Gastrocnemius medialis (tissue), 4 donors: ENCODE data around the gene CUX1. TPM values are rescaled to one million over a fixed set of nuclear protein-coding genes. Genes with fewer than 3 reads are reported as not detected.

Experiments used
- ATAC-seq, 2 donors: fragments of 150-250 bp; one replicate each; pipeline ENCODE4 v1.9.1; 2016
- DNase-seq, 2 donors: peaks; one replicate each; pipeline ENCODE4 v3.0.0-alpha.2; 2019
- H3K27ac ChIP-seq, 4 donors: fragments of 200-600 bp; sonication (generic); 1 replicate in 1 of 4; 2 replicates in 3 of 4; pipeline ENCODE4 v1.5.1; 2016 to 2018; ENCODE audit warnings: mild to moderate bottlenecking in 2 of 4, moderate library complexity in 1 of 4
- H3K27me3 ChIP-seq, 3 donors: fragments of 200-600 bp; sonication (generic) in 2 of 3; 1 replicate in 1 of 3; 2 replicates in 2 of 3; pipeline versions ENCODE4 v1.5.1 to v1.6.0; 2016 to 2019; ENCODE audit warnings: mild to moderate bottlenecking in 1 of 3, moderate library complexity in 1 of 3
- H3K36me3 ChIP-seq, 2 donors: fragments of 200-600 bp; sonication (generic) in 1 of 2; one replicate each; pipeline ENCODE4 v1.5.1; 2017 to 2018
- H3K4me1 ChIP-seq, 2 donors: fragments of 200-600 bp; sonication (generic) in 1 of 2; one replicate each; pipeline ENCODE4 v1.5.1; 2016 to 2017; ENCODE audit warnings: mild to moderate bottlenecking in 2 of 2
- H3K4me3 ChIP-seq, 4 donors: fragments of 200-600 bp; sonication (generic) in 3 of 4; 1 replicate in 1 of 4; 2 replicates in 3 of 4; pipeline ENCODE4 v1.5.1; 2016 to 2019; ENCODE audit warnings: mild to moderate bottlenecking in 2 of 4
- H3K9me3 ChIP-seq, 3 donors: fragments of 200-600 bp; sonication (generic) in 2 of 3; 1 replicate in 1 of 3; 2 replicates in 2 of 3; pipeline ENCODE4 v1.5.1; 2016 to 2019
- POLR2A ChIP-seq, 2 donors: fragments of 450-650 bp; IDR thresholded peaks; one replicate each; pipeline ENCODE4 v1.6.1; 2017; ENCODE audit warnings: antibody characterized with exemption in 2 of 2, mild to moderate bottlenecking in 2 of 2, moderate library complexity in 2 of 2
- in situ Hi-C, 4 donors: fragments of 200-750 bp; cut with MboI; loops; one replicate each; pipeline versions ENCODE4 v1.15.0 to v1.8.0; 2017; ENCODE audit warnings: low sequenced_read_pairs in 4 of 4
- intact Hi-C: fragments of 100-400 bp; cut with DNase I; formaldehyde crosslinking; loops from one replicate; pipeline ENCODE4 v1.15.1; 2023; ENCODE audit warnings: low total_unique reads
- total RNA-seq, 4 donors: library from RNA; depleted of rRNA; stranded (reverse); fragments of >200 nt; gene quantifications; one replicate each; pipeline versions ENCODE4 v1.1.0 to v1.2.3, GENCODE V29; 2016
- TF ChIP-seq, protein P1 (sequence below), 5 experiments: fragments of 450-650 bp in 3 of 5; fragments of 200-600 bp in 2 of 5; sonication (generic) in 2 of 5; IDR thresholded peaks in 4 of 5; conservative IDR thresholded peaks in 1 of 5; 1 replicate in 4 of 5; 2 replicates in 1 of 5; pipeline ENCODE4 v1.5.1; 2016 to 2019; ENCODE audit warnings: antibody characterized with exemption in 5 of 5, mild to moderate bottlenecking in 3 of 5, moderate library complexity in 3 of 5

CUX1 gene
- total RNA-seq, 4 donors from 2014 or later, result 44.1 to 57.9 (median 54.9) TPM

DNA sequence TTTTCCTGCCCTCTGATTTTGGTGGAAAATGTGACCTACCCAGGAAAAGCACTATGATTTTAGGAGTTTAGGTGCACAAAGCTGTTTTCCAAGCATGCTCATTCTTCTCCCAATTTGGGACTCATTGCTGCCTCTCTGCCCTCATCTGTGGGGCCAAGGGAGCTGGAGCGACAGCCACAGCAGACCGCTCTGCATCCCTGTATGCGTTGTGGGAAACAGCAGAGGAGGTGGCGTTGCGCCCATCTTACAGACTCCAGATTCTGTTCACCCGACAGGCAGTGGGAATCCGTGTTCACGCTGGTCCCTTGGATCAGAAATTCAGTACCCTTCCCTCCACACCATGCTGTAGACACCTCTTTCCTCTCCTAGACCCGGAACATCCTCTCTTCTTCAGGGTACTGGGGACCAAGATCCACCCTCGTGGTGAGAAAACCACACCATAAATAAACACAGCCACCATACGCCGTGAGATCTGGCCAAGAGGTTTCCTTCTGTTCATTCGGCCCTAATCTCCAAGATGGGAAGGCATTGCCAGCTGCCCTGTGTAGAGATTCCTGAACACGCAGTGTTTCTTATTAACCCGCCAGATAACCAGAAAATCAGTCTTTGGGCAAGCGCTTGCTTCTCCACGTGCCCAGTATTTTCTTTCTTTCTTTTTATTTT lies 87.9 kb downstream of the CUX1 start:
- intact Hi-C loops, result no loop called here
- TF ChIP-seq POLR2A (IDR thresholded peaks at IDR 0.05), result no peak
- TF ChIP-seq, protein P1, sequence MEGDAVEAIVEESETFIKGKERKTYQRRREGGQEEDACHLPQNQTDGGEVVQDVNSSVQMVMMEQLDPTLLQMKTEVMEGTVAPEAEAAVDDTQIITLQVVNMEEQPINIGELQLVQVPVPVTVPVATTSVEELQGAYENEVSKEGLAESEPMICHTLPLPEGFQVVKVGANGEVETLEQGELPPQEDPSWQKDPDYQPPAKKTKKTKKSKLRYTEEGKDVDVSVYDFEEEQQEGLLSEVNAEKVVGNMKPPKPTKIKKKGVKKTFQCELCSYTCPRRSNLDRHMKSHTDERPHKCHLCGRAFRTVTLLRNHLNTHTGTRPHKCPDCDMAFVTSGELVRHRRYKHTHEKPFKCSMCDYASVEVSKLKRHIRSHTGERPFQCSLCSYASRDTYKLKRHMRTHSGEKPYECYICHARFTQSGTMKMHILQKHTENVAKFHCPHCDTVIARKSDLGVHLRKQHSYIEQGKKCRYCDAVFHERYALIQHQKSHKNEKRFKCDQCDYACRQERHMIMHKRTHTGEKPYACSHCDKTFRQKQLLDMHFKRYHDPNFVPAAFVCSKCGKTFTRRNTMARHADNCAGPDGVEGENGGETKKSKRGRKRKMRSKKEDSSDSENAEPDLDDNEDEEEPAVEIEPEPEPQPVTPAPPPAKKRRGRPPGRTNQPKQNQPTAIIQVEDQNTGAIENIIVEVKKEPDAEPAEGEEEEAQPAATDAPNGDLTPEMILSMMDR (IDR thresholded peaks at IDR 0.05 in 4 of 5, conservative IDR thresholded peaks at IDR 0.05 in 1 of 5), result no peak
- Histone ChIP-seq H3K9me3 (no peaks in the 10 kb centered on the region), H3K4me1 (peaks cover 45 to 46% of the 10 kb centered on the region in 2 donors), H3K27ac (peak overlapping the region; percentile 6 to 42 (median 32)), H3K4me3 (no peak overlapping the region), H3K36me3 (no peaks in the 10 kb centered on the region), H3K27me3 (no peaks in the 10 kb centered on the region)
- DNase-seq (no peak), ATAC-seq (no peak)
- in situ Hi-C loops, result no loop called here

DNA sequence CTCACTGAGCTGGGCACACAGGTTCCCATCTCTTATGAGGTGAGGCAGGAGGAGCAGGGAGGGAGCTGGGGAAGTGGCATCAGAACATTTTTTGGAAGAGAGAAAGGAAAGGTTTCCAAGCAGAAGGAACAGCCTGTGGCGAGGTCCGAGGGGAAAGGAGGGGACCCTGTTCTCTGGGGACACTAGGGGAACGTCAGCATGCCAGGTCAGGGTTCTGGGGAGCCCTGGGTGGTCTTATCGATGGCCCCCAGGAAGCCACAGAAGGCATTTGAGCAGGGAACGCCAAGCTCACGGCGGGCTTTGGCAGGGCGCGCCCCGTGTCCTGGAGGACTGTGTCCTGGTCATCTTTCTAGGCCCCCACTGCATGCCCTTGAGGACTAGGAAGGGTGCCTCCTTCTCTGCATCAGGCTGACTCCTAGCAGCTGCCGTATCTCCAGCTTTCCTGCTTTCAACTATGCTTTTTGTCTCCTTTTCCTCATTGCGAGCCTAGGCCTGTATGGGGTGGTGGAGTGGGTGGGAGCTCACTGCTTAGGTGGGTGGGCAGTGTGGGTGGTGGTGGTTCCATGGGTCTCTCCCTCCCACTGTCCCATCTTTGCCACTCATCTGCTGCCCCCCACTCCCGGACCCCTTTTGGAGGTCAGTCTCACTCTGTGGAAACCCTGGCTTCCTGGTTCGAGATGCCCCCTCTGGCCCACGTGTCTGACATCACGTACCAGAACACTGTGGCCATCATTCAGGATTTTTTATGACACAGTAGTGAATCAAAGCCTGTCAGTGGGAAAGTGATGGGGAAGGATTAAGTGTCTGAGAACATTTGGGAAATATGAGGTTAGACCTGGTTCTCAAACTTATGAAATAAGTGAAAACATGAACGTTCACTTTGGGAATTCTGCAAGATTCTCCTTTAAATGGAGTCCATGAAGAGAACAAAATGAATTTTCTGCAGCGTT lies 89.1 kb downstream of the CUX1 start:
- no peaks in the 10 kb centered on the region for H3K27me3 ChIP-seq
- H3K4me3 ChIP-seq, result no peak overlapping the region
- intact Hi-C loops (no loop called here), in situ Hi-C loops (no loop called here)
- peak overlapping the region; percentile 26 to 50 (median 40) for H3K27ac ChIP-seq
- DNase-seq (no peak), ATAC-seq (no peak)
- no peaks in the 10 kb centered on the region for H3K36me3 ChIP-seq
- H3K4me1 ChIP-seq, result peaks cover 36 to 39% of the 10 kb centered on the region in 2 donors
- no peaks in the 10 kb centered on the region for H3K9me3 ChIP-seq
- no peak for TF ChIP-seq POLR2A (IDR thresholded peaks at IDR 0.05)
- TF ChIP-seq, protein P1 (IDR thresholded peaks at IDR 0.05 in 4 of 5, conservative IDR thresholded peaks at IDR 0.05 in 1 of 5), result no peak

DNA sequence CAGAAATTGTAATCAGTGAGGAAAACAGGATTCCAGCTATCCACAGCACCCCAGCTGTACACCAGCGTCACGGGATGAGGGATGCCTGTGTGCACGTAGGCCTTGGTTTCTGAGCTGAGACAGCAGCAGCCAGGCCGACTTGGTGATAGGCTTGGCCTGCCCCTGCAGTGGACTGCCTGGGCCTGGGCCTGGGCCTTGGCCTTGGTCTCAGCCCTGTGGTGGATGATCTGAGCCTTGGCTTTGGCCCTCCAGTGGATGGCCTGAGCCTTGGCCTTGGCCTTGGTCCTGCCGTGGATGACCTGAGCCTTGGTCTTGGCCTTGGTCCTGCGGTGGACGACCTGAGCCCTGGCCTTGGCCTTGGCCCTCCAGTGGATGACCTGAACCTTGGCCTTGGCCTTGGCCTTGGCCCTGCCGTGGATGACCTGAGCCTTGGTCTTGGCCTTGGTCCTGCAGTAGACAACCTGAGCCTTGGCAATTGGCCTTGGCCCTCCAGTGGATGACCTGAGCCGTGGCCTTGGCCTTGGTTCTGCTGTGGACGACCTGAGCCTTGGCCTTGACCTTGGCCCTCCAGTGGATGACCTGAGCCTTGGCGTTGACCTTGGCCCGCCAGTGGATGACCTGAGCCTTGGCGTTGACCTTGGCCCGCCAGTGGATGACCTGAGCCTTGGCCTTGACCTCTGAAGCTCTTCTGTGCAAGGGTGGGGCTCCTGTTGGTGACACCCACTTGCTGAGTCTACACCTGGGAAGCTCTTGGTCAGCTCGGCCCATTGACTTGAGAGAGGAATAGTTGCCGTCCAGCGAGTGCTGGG lies 93.8 kb downstream of the CUX1 start:
- no peaks in the 10 kb centered on the region for H3K36me3 ChIP-seq
- H3K4me3 ChIP-seq, result no peak overlapping the region
- no peaks in the 10 kb centered on the region for H3K9me3 ChIP-seq
- H3K4me1 ChIP-seq, result peaks cover 45 to 55% of the 10 kb centered on the region in 2 donors
- peak overlapping the region; percentile 92 to 97 (median 93) for H3K27ac ChIP-seq
- DNase-seq (peak in 1 of 2 donors; percentile 37), ATAC-seq (peak; percentile 2 to 12)
- intact Hi-C loops (no loop called here), in situ Hi-C loops (no loop called here)
- H3K27me3 ChIP-seq, result no peaks in the 10 kb centered on the region
- TF ChIP-seq, protein P1 (IDR thresholded peaks at IDR 0.05 in 4 of 5, conservative IDR thresholded peaks at IDR 0.05 in 1 of 5), result no peak
- no peak for TF ChIP-seq POLR2A (IDR thresholded peaks at IDR 0.05)
